GM21360 (cell line): ENCODE data around the gene RSKR.
"Not testable (repeated sequence)": the region's sequence is repeated elsewhere in the genome, so short reads cannot be mapped to it uniquely, and the experiment has no call there.

ENCODE experiments used
- ATAC-seq: cut with Tn5 transposase; IDR thresholded peaks from one replicate; pipeline ENCODE4 v1.9.1; 2021; ENCODE audit warnings: mild to moderate bottlenecking, moderate library complexity; ENCODE audit not compliant: unreplicated experiment

The RSKR gene

GRCh38 chr17:28578246-28579195, 35.5 kb downstream of the RSKR start:
- ATAC-seq: no peak

- ATAC-seq: no peak
Observed at GRCh38 chr17:28577466-28577824, 36.5 kb downstream of the RSKR start.

GRCh38 chr17:28576758-28577465, 37.1 kb downstream of the RSKR start, which contains the start of gene ALDOC:
Gene ALDOC (minus strand): TSS chr17:28576895. CDS start chr17:28575532, 1,363 bp downstream.
- peak; percentile 75 for ATAC-seq

GRCh38 chr17:28576016-28576415, 38.0 kb downstream of the RSKR start:
- not testable (repeated sequence) for ATAC-seq

GRCh38 chr17:28575126-28575795, 38.7 kb downstream of the RSKR start:
- ATAC-seq: no peak

GRCh38 chr17:28574526-28574925, 39.5 kb downstream of the RSKR start:
- no peak for ATAC-seq

GRCh38 chr17:28573966-28574480, 40.0 kb downstream of the RSKR start:
- no peak for ATAC-seq

GRCh38 chr17:28573521-28573920, 40.5 kb downstream of the RSKR start:
- ATAC-seq: no peak

- no peak for ATAC-seq
Observed at GRCh38 chr17:28573040-28573380, 41.0 kb downstream of the RSKR start.

GRCh38 chr17:28572259-28573039, 41.5 kb downstream of the RSKR start:
- ATAC-seq: no peak

GRCh38 chr17:28571361-28572122, 42.4 kb downstream of the RSKR start, which contains the start of gene PIGS:
Gene PIGS (minus strand): TSS chr17:28571524. CDS start chr17:28571496, 28 bp downstream.
- ATAC-seq: peak; percentile 70

GRCh38 chr17:28570716-28571360, 43.1 kb downstream of the RSKR start:
- ATAC-seq: peak; percentile 27

GRCh38 chr17:28569446-28569845, 44.5 kb downstream of the RSKR start:
- ATAC-seq: no peak

GRCh38 chr17:28567604-28568003, 46.4 kb downstream of the RSKR start:
- no peak for ATAC-seq

GRCh38 chr17:28563475-28563874, 50.5 kb downstream of the RSKR start:
- ATAC-seq: no peak
